Spleen (tissue), 7 donors: ENCODE measurements around the gene POU2AF3.

Experiments used
- CTCF ChIP-seq, 11 experiments: fragments of 200-600 bp in 7 of 11; fragments of 450-650 bp in 4 of 11; sonication (generic) in 4 of 11; IDR thresholded peaks in 8 of 11; conservative IDR thresholded peaks in 3 of 11; 1 replicate in 7 of 11; 2 replicates in 4 of 11; pipeline versions ENCODE4 v1.4.0 to v1.8.0; 2016 to 2021; ENCODE audit warnings: antibody characterized with exemption in 11 of 11, inconsistent platforms in 4 of 11, mild to moderate bottlenecking in 1 of 11
- POLR2A ChIP-seq, 3 donors: fragments of 450-650 bp; IDR thresholded peaks; one replicate each; pipeline ENCODE4 v1.5.1; 2017; ENCODE audit warnings: antibody characterized with exemption in 3 of 3, mild to moderate bottlenecking in 1 of 3
- donor health status: DM: no; HTN: no; CAD: no; lungs with moderate emphysema.
- donor health status: DM: no; HTN: no; CAD: no.
- donor health status: DM: no; HTN: no; CAD: no.

- no peak for TF ChIP-seq CTCF (IDR thresholded peaks at IDR 0.05 in 8 of 11, conservative IDR thresholded peaks at IDR 0.05 in 3 of 11)
- TF ChIP-seq POLR2A (IDR thresholded peaks at IDR 0.05) = no peak
Measured at GRCh38 chr11:111297696-111298095, 650 bp upstream of the POU2AF3 start.
